CD14-positive monocyte (primary cell): ENCODE measurements around the gene SEMA3A. TPM values are rescaled to one million over a fixed set of nuclear protein-coding genes. Genes with fewer than 3 reads are reported as not detected.

Source experiments
- DNase-seq, 3 donors: peaks; one replicate each; pipeline ENCODE4 v3.0.0-alpha.2; 2011 to 2022
- H2AFZ ChIP-seq: 2 replicates; pipeline ENCODE4 v1.6.0; 2012; ENCODE audit warnings: mild to moderate bottlenecking, low read depth, low read length, inconsistent platforms; ENCODE audit not compliant: insufficient read depth, poor library complexity, severe bottlenecking
- H3K27ac ChIP-seq, 2 donors: 1 replicate in 1 of 2; 2 replicates in 1 of 2; pipeline ENCODE4 v1.5.1; 2012 to 2013; ENCODE audit warnings: low read length in 2 of 2, control low read depth in 1 of 2, inconsistent platforms in 1 of 2, low read depth in 1 of 2, mild to moderate bottlenecking in 1 of 2
- H3K27me3 ChIP-seq, 2 donors: one replicate each; pipeline versions ENCODE4 v1.6.0 to v1.6.1; 2011 to 2013; ENCODE audit warnings: low read length in 2 of 2; ENCODE audit not compliant: control insufficient read depth in 2 of 2, insufficient read depth in 2 of 2
- H3K36me3 ChIP-seq, 2 donors: replicated peaks in 1 of 2; 1 replicate in 1 of 2; 2 replicates in 1 of 2; pipeline versions ENCODE4 v1.5.1 to v1.6.1; 2012 to 2013; ENCODE audit warnings: low read length in 2 of 2, control low read depth in 1 of 2, inconsistent platforms in 1 of 2, mild to moderate bottlenecking in 1 of 2; ENCODE audit not compliant: insufficient read depth in 2 of 2, control insufficient read depth in 1 of 2
- H3K4me1 ChIP-seq, 2 donors: 1 replicate in 1 of 2; 2 replicates in 1 of 2; pipeline versions ENCODE4 v1.5.1 to v1.6.1; 2012 to 2013; ENCODE audit warnings: low read length in 2 of 2, control low read depth in 1 of 2, inconsistent platforms in 1 of 2, mild to moderate bottlenecking in 1 of 2, moderate library complexity in 1 of 2; ENCODE audit not compliant: insufficient read depth in 2 of 2, control insufficient read depth in 1 of 2
- H3K4me2 ChIP-seq: replicated peaks from 2 replicates; pipeline ENCODE3; 2012; ENCODE audit warnings: low read length, moderate library complexity, mild to moderate bottlenecking; ENCODE audit not compliant: poor library complexity, severe bottlenecking; ENCODE audit errors: extremely low read depth
- H3K4me3 ChIP-seq, 3 experiments: fragments of 200-600 bp in 1 of 3; sonication (generic) in 1 of 3; replicated peaks in 1 of 3; 1 replicate in 2 of 3; 2 replicates in 1 of 3; pipeline ENCODE4 v1.5.1; 2011 to 2013; ENCODE audit warnings: low read length in 3 of 3, mild to moderate bottlenecking in 3 of 3, control low read depth in 2 of 3, low read depth in 2 of 3, inconsistent platforms in 1 of 3, moderate library complexity in 1 of 3
- H3K79me2 ChIP-seq: 2 replicates; pipeline ENCODE4 v1.6.0; 2012; ENCODE audit warnings: mild to moderate bottlenecking, control low read depth, inconsistent platforms, low read length, moderate library complexity; ENCODE audit not compliant: insufficient read depth
- H3K9ac ChIP-seq: 2 replicates; pipeline ENCODE4 v1.6.0; 2017; ENCODE audit warnings: low read length, mild to moderate bottlenecking; ENCODE audit not compliant: insufficient read depth, poor library complexity, severe bottlenecking
- H3K9me3 ChIP-seq, 2 donors: replicated peaks in 1 of 2; 1 replicate in 1 of 2; 2 replicates in 1 of 2; pipeline versions ENCODE4 v1.5.1 to v1.6.1; 2012 to 2013; ENCODE audit warnings: low read length in 2 of 2, control low read depth in 1 of 2; ENCODE audit not compliant: control insufficient read depth in 1 of 2, insufficient read depth in 1 of 2
- H4K20me1 ChIP-seq: 2 replicates; pipeline ENCODE4 v1.6.0; 2012; ENCODE audit warnings: mild to moderate bottlenecking, low read length, control low read depth, moderate library complexity; ENCODE audit not compliant: insufficient read depth
- H3K27ac Mint-ChIP-seq, 7 donors: one replicate each; pipeline ENCODE4 v1.8.0; 2020; ENCODE audit warnings: mild to moderate bottlenecking in 7 of 7, mixed read lengths in 7 of 7, moderate library complexity in 6 of 7, inconsistent platforms in 2 of 7
- H3K27me3 Mint-ChIP-seq, 3 donors: one replicate each; pipeline ENCODE4 v1.8.0; 2021 to 2022; ENCODE audit warnings: low read depth in 3 of 3, mild to moderate bottlenecking in 3 of 3, mixed read lengths in 3 of 3, moderate library complexity in 3 of 3, inconsistent platforms in 1 of 3
- H3K36me3 Mint-ChIP-seq, 2 donors: one replicate each; pipeline ENCODE4 v1.8.0; 2020; ENCODE audit warnings: mixed read lengths in 2 of 2, inconsistent platforms in 1 of 2, mild to moderate bottlenecking in 1 of 2
- H3K4me1 Mint-ChIP-seq: one replicate; pipeline ENCODE4 v1.8.0; 2020; ENCODE audit warnings: mild to moderate bottlenecking, mixed read lengths
- H3K4me3 Mint-ChIP-seq, 2 donors: one replicate each; pipeline ENCODE4 v1.8.0; 2020; ENCODE audit warnings: mild to moderate bottlenecking in 2 of 2, mixed read lengths in 2 of 2, moderate library complexity in 1 of 2
- H3K9me3 Mint-ChIP-seq, 7 donors: one replicate each; pipeline ENCODE4 v1.8.0; 2020 to 2022; ENCODE audit warnings: mixed read lengths in 7 of 7, mild to moderate bottlenecking in 6 of 7, moderate library complexity in 6 of 7, inconsistent platforms in 2 of 7
- WGBS: methylation state at CpG from one replicate; pipeline ENCODE4 v1.1.5; 2013; ENCODE audit warnings: missing lambda C conversion rate; ENCODE audit not compliant: insufficient coverage; 5-methylcytosine and 5-hydroxymethylcytosine counted together
- intact Hi-C, 2 donors: fragments of 100-400 bp; cut with micrococcal nuclease; formaldehyde crosslinking; loops; one replicate each; pipeline versions ENCODE4 v1.15.0 to v1.15.1; 2023
- polyA plus RNA-seq, 3 donors: library from polyadenylated mRNA; depleted of rRNA in 1 of 3; unstranded in 2 of 3; stranded (reverse) in 1 of 3; fragments of 300-500 nt in 2 of 3; fragments of >200 nt in 1 of 3; fragmentation: Illumina TruSeq in 2 of 3; gene quantifications; 1 replicate in 2 of 3; 2 replicates in 1 of 3; pipeline ENCODE4 v1.2.3, GENCODE V29; 2012 to 2021
- TF ChIP-seq, protein P1 (sequence below): fragments of 200-600 bp; IDR thresholded peaks from one replicate; pipeline ENCODE4 v1.8.0; 2022; ENCODE audit warnings: antibody characterized with exemption, mild to moderate bottlenecking

SEMA3A gene
- polyA plus RNA-seq, 3 donors = 0.03 TPM; not detected in 2

DNA sequence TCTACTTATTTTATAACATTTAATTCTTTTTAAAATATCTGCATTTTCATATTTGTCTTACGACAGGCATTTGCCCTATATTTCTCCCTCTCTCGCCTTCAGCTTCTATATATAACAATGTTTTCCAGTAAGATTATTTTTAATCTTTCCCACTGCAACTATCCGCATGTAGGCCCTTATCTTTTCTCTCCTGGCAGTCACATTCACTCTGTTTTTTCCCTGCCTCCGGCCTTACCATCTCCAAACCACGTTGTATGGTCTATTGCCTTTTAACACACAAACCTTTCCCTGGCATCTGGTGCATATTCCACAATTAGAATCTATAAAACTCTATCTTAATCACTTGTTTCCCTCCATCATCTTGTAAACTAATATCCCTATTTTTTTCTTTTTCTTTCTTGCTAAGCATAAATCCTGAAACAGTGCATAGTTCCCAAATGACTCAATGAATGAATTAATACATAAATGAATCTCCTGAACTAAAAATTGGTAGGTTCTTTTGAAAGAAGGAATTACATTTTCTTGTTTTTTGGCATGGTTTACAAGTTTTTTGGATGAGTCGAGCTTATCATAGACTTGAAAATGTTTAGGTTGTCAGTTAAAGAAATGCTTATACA is 173.2 kb downstream of the SEMA3A start:
- Mint-ChIP-seq H3K4me1 (no peaks in the 10 kb centered on the region), H3K9me3 (peaks cover 0 to 6% (median 3%) of the 10 kb centered on the region in 7 donors), H3K4me3 (no peak overlapping the region), H3K27ac (no peak overlapping the region), H3K27me3 (no peaks in the 10 kb centered on the region), H3K36me3 (no peaks in the 10 kb centered on the region)
- Histone ChIP-seq H3K27me3 (no peaks in the 10 kb centered on the region), H3K36me3 (no peaks in the 10 kb centered on the region), H2AFZ (no peak overlapping the region), H3K4me2 (no peak overlapping the region), H3K79me2 (no peaks in the 10 kb centered on the region), H3K9ac (no peak overlapping the region), H3K9me3 (peaks cover 0 to 2% of the 10 kb centered on the region in 2 donors), H4K20me1 (no peaks in the 10 kb centered on the region), H3K4me3 (no peak overlapping the region), H3K27ac (no peak overlapping the region), H3K4me1 (no peaks in the 10 kb centered on the region)
- WGBS = 100% methylated on average over 3 of the region's 6 CpGs
- TF ChIP-seq, protein P1, sequence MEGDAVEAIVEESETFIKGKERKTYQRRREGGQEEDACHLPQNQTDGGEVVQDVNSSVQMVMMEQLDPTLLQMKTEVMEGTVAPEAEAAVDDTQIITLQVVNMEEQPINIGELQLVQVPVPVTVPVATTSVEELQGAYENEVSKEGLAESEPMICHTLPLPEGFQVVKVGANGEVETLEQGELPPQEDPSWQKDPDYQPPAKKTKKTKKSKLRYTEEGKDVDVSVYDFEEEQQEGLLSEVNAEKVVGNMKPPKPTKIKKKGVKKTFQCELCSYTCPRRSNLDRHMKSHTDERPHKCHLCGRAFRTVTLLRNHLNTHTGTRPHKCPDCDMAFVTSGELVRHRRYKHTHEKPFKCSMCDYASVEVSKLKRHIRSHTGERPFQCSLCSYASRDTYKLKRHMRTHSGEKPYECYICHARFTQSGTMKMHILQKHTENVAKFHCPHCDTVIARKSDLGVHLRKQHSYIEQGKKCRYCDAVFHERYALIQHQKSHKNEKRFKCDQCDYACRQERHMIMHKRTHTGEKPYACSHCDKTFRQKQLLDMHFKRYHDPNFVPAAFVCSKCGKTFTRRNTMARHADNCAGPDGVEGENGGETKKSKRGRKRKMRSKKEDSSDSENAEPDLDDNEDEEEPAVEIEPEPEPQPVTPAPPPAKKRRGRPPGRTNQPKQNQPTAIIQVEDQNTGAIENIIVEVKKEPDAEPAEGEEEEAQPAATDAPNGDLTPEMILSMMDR = no peak
- intact Hi-C loops = no loop called here
- DNase-seq = no peak

DNA sequence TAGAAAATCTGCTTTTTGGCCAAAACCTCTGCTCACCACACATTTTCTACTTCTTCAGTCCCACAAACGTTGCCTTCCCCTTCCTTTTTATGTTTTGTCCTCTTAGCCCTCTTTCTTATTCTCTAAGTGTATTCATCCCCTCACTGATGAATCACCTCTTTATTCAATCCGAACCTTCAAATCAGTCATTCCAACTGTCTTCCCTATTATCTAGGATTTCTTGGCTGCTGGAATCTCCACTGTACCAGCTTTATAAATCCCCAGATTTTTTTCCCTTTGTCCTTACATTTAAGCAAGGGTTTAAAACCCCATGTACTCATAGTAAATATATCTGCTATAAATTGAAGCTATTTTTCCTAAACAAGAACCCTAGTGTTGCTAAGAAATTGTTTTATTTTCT is 176.9 kb downstream of the SEMA3A start:
- H3K36me3 Mint-ChIP-seq = no peaks in the 10 kb centered on the region
- H3K27ac ChIP-seq = no peak overlapping the region
- intact Hi-C loops = no loop called here

More for the DNA sequence above, 176.9 kb downstream of the SEMA3A start:
- no peaks in the 10 kb centered on the region for H3K9me3 ChIP-seq
- Mint-ChIP-seq H3K4me3 (no peak overlapping the region), H3K27me3 (no peaks in the 10 kb centered on the region), H3K27ac (no peak overlapping the region), H3K4me1 (no peaks in the 10 kb centered on the region), H3K9me3 (no peaks in the 10 kb centered on the region)
- H3K79me2 ChIP-seq = no peaks in the 10 kb centered on the region
- no peak overlapping the region for H3K4me3 ChIP-seq
- no peaks in the 10 kb centered on the region for H4K20me1 ChIP-seq
- H3K4me1 ChIP-seq = no peaks in the 10 kb centered on the region
- no peak overlapping the region for H3K9ac ChIP-seq
- TF ChIP-seq, protein P1 = no peak
- H3K4me2 ChIP-seq = no peak overlapping the region
- WGBS = 20% methylated on average over 1 of the region's 2 CpGs
- H3K36me3 ChIP-seq = no peaks in the 10 kb centered on the region
- no peak for DNase-seq
- H3K27me3 ChIP-seq = no peaks in the 10 kb centered on the region
- no peak overlapping the region for H2AFZ ChIP-seq
